K562 (cell line): Measurements from ENCODE around the gene OPRD1. TPM values are rescaled to one million over a fixed set of nuclear protein-coding genes. Genes with fewer than 3 reads are reported as not detected.

Experiments used
- ATAC-seq: fragments of 200-7000 bp; cut with Tn5 transposase; 3 replicates; pipeline ENCODE4 v1.9.1; 2020; ENCODE audit warnings: moderate library complexity
- Bru-seq: library from RNA; stranded (reverse); fragments of 400-500 nt; gene quantifications from one replicate; lab custom pipeline; 2021; lab: Mats Ljungman, UMichigan
- BruChase-seq, 2 experiments: library from RNA; stranded (reverse); fragments of 400-500 nt; gene quantifications; one replicate each; lab custom pipeline; 2021; lab: Mats Ljungman, UMichigan
- BruUV-seq: library from RNA; stranded (reverse); fragments of 400-500 nt; replicated peaks from 2 replicates; lab custom pipeline; 2021; lab: Mats Ljungman, UMichigan
- CTCF ChIA-PET: fragments of 300-600 bp; formaldehyde crosslinking; extraction: SDS; loops from one replicate; lab custom pipeline; 2021; ENCODE audit warnings: low intra/inter-chr PET ratio; lab: Yijun Ruan, JAX
- POLR2A ChIA-PET: fragments of 300-600, 350-650 bp; sonication (Branson Sonifier 250); formaldehyde crosslinking; extraction: SDS; loops from one replicate; lab custom pipeline; 2021; ENCODE audit warnings: antibody characterized with exemption, inconsistent platforms; lab: Yijun Ruan, JAX
- DNase-seq, 4 experiments: peaks; one replicate each; pipeline versions ENCODE4 v3.0.0 to v3.0.0-alpha.2; 2011 to 2018; ENCODE audit warnings: low spot score in 3 of 4, mixed read lengths in 3 of 4; ENCODE audit errors: extremely low read depth in 1 of 4
- FAIRE-seq: peaks from 2 replicates; lab custom pipeline; 2011; peaks lifted over from hg19 to GRCh38; lab: Jason Lieb, UNC
- H2AFZ ChIP-seq: 2 replicates; pipeline ENCODE4 v1.6.0; 2011; ENCODE audit warnings: low read depth, low read length, control low read depth, inconsistent platforms
- H3K27ac ChIP-seq: fragments of 200-600 bp; 3 replicates; pipeline ENCODE4 v1.8.0; 2011; ENCODE audit warnings: low read depth, mild to moderate bottlenecking, control low read depth, inconsistent platforms, low read length, moderate library complexity, mixed read lengths; ENCODE audit errors: extremely low read depth
- H3K27me3 ChIP-seq, 2 experiments: fragments of 300-600 bp in 1 of 2; 2 replicates in 1 of 2; 3 replicates in 1 of 2; pipeline versions ENCODE4 v1.6.0 to v1.8.0; 2011; ENCODE audit warnings: inconsistent platforms in 2 of 2, low read length in 2 of 2, mild to moderate bottlenecking in 1 of 2, mixed read lengths in 1 of 2, moderate library complexity in 1 of 2; ENCODE audit not compliant: control insufficient read depth in 2 of 2, insufficient read depth in 2 of 2
- H3K36me3 ChIP-seq: fragments of 300-600 bp; 3 replicates; pipeline ENCODE4 v1.8.0; 2011; ENCODE audit warnings: mild to moderate bottlenecking, low read length, inconsistent platforms; ENCODE audit not compliant: control insufficient read depth, insufficient read depth
- H3K4me1 ChIP-seq, 2 experiments: fragments of 200-600 bp in 1 of 2; replicated peaks in 1 of 2; 2 replicates in 1 of 2; 3 replicates in 1 of 2; pipeline versions ENCODE4 v1.5.1 to v1.8.0; 2011; ENCODE audit warnings: inconsistent platforms in 2 of 2, low read length in 2 of 2, mild to moderate bottlenecking in 1 of 2, mixed read lengths in 1 of 2, moderate library complexity in 1 of 2; ENCODE audit not compliant: control insufficient read depth in 2 of 2, insufficient read depth in 2 of 2
- H3K4me2 ChIP-seq: 2 replicates; pipeline ENCODE4 v1.6.1; 2011; ENCODE audit warnings: low read length, control low read depth, inconsistent platforms, mixed read lengths; ENCODE audit not compliant: insufficient read depth
- H3K4me3 ChIP-seq: fragments of 200-600 bp; sonication (generic), shearing (Covaris generic); 2 replicates; pipeline ENCODE4 v1.5.1; 2016; ENCODE audit warnings: control low read depth, inconsistent platforms
- H3K79me2 ChIP-seq: fragments of 200-600 bp; 3 replicates; pipeline ENCODE4 v1.8.0; 2011; ENCODE audit warnings: low read length, inconsistent platforms; ENCODE audit not compliant: control insufficient read depth, insufficient read depth
- H3K9ac ChIP-seq, 2 experiments: 2 replicates each; pipeline versions ENCODE4 v1.6.0 to v1.6.1; 2011; ENCODE audit warnings: low read depth in 2 of 2, low read length in 2 of 2, control low read depth in 1 of 2, inconsistent platforms in 1 of 2, mild to moderate bottlenecking in 1 of 2, mixed read lengths in 1 of 2; ENCODE audit not compliant: insufficient read depth in 1 of 2
- H3K9me1 ChIP-seq: one replicate; pipeline ENCODE4 v1.6.0; 2011; ENCODE audit warnings: inconsistent platforms, mild to moderate bottlenecking, low read length, moderate library complexity; ENCODE audit not compliant: control insufficient read depth, insufficient read depth
- H3K9me3 ChIP-seq: replicated peaks from 2 replicates; pipeline ENCODE4 v1.5.1; 2011; ENCODE audit warnings: low read depth, low read length, inconsistent platforms; ENCODE audit not compliant: control insufficient read depth, insufficient read depth
- H4K20me1 ChIP-seq: replicated peaks from 2 replicates; pipeline ENCODE4 v1.6.1; 2011; ENCODE audit warnings: low read length, inconsistent platforms, mixed read lengths; ENCODE audit not compliant: control insufficient read depth, insufficient read depth
- ESRRB ChIP-seq: fragments of 250-450 bp; sonication (Bioruptor Pico); IDR thresholded peaks from 2 replicates; pipeline ENCODE4 v1.5.0; 2020; ENCODE audit warnings: mild to moderate bottlenecking, moderate library complexity, borderline replicate concordance
- HCFC1 ChIP-seq: IDR thresholded peaks from 2 replicates; pipeline ENCODE4 v1.6.1; 2012; ENCODE audit warnings: low read depth, low read length, improper control_type of control experiment
- SAFB2 ChIP-seq: fragments of 200-400 bp; formaldehyde crosslinking; IDR thresholded peaks from 2 replicates; pipeline ENCODE4 v1.6.1; 2018; ENCODE audit warnings: borderline replicate concordance, low read length, low read depth, moderate library complexity; ENCODE audit not compliant: severe bottlenecking
- SREBF2 ChIP-seq: sonication (generic); formaldehyde crosslinking; IDR thresholded peaks from 2 replicates; pipeline ENCODE4 v1.4.0; 2020; ENCODE audit warnings: mild to moderate bottlenecking, missing genetic modification reagents
- WGBS: fragments of 100-300 bp; shearing (Covaris generic); methylation state at CpG from one replicate; pipeline ENCODE4 v1.1.6; 2016; ENCODE audit warnings: low coverage, mixed read lengths; ENCODE audit not compliant: insufficient coverage; ENCODE audit errors: missing lambda C conversion rate; 5-methylcytosine and 5-hydroxymethylcytosine counted together
- in situ Hi-C: fragments of 300-500 bp; cut with MboI; formaldehyde crosslinking; loops from 4 replicates; pipeline ENCODE4 v1.15.0; 2018; ENCODE audit warnings: inconsistent platforms, mixed read lengths
- intact Hi-C: fragments of 100-400 bp; cut with micrococcal nuclease; formaldehyde crosslinking; loops from 2 replicates; pipeline ENCODE4 v1.14.2; 2022
- long read RNA-seq, 3 experiments: library from polyadenylated mRNA in 2 of 3; library from RNA in 1 of 3; unstranded in 2 of 3; stranded (forward) in 1 of 3; transcript quantifications; one replicate each; pipeline ENCODE4 v2.0.0, GENCODE V29; 2019 to 2022
- polyA minus RNA-seq, 3 experiments: library from RNA; depleted of rRNA, polyadenylated mRNA; stranded (reverse); fragments of >200 nt; gene quantifications; 2 replicates each; pipeline ENCODE4 v1.2.3, GENCODE V29; 2011
- polyA plus RNA-seq, 8 experiments: library from polyadenylated mRNA; depleted of rRNA in 4 of 8; stranded (reverse) in 5 of 8; unstranded in 3 of 8; fragments of >200 nt; fragmentation: Nextera tagmentation in 2 of 8; fragmentation: Illumina TruSeq in 1 of 8; extraction: Ambion mirVana in 2 of 8; extraction: Trizol in 1 of 8; gene quantifications; 2 replicates each; pipeline versions ENCODE4 v1.2.1 to v1.2.3, GENCODE V29; 2011 to 2014; ENCODE audit warnings: inconsistent platforms in 1 of 8, missing spikeins in 1 of 8
- total RNA-seq, 7 experiments: library from RNA; depleted of rRNA in 6 of 7; stranded (reverse); fragments of >200 nt in 6 of 7; fragmentation: Illumina TruSeq in 2 of 7; extraction: Trizol in 2 of 7; gene quantifications; 2 replicates each; pipeline versions ENCODE4 v1.2.1 to v1.2.3, GENCODE V29; 2011 to 2021; ENCODE audit warnings: low replicate concordance in 1 of 7
- TF ChIP-seq, protein P1 (sequence below): fragments of 250-450 bp; sonication (Bioruptor Pico); IDR thresholded peaks from 2 replicates; pipeline ENCODE4 v1.4.0; 2020; ENCODE audit warnings: mild to moderate bottlenecking
- TF ChIP-seq, protein P2 (sequence below), 2 experiments: fragments of 450-650 bp; IDR thresholded peaks; 2 replicates each; pipeline ENCODE4 v1.6.1; 2018; ENCODE audit warnings: mild to moderate bottlenecking in 2 of 2, low read depth in 1 of 2; ENCODE audit not compliant: partially characterized antibody in 2 of 2
- TF ChIP-seq, protein P3 (sequence below): sonication (generic); formaldehyde crosslinking; IDR thresholded peaks from 2 replicates; pipeline ENCODE4 v1.8.1; 2023; ENCODE audit warnings: mild to moderate bottlenecking, missing genetic modification reagents

The OPRD1 gene
- total RNA-seq (2011; cell fraction: chromatin; rRNA removed; ENCODE audit: low replicate concordance): 0.07 TPM in 1 of 2 replicates, not detected in the other
- 0.13 and 0.17 TPM in 2 replicates for total RNA-seq (2011; cell fraction: nucleolus; rRNA removed)
- 0.07 TPM in 1 of 2 replicates, not detected in the other for total RNA-seq (2011; cell fraction: nucleoplasm; rRNA removed)
- total RNA-seq (2014; rRNA removed) (not detected in 2 replicates), total RNA-seq (2014; rRNA removed; fragmentation: Illumina TruSeq; extraction: Trizol) (under 0.01 TPM in 1 of 2 replicates, not detected in the other), total RNA-seq (2015; rRNA removed; fragmentation: Illumina TruSeq; extraction: Trizol) (not detected in 2 replicates), total RNA-seq (2021) (0.02 TPM in 1 of 2 replicates, not detected in the other), polyA plus RNA-seq (2011; rRNA removed) (not detected in 2 replicates), polyA plus RNA-seq (2014; fragmentation: Illumina TruSeq; extraction: Trizol) (not detected in 2 replicates), polyA plus RNA-seq (2014; fragmentation: Nextera tagmentation; extraction: Ambion mirVana) (under 1 TPM; under 0.01 to 0.03 TPM), polyA plus RNA-seq (2014; rRNA removed) (not detected in 2 replicates), polyA minus RNA-seq (2011; rRNA and poly(A)+ RNA removed) (0.04 TPM in 1 of 2 replicates, not detected in the other), Bru-seq, nascent RNA (percentile 5 among the genes with signal in this experiment), BruChase-seq, experiment 1, labeled RNA remaining after a 2-hour chase (percentile 6 among the genes with signal in this experiment), BruChase-seq, experiment 2, labeled RNA remaining after a 6-hour chase (percentile 15 among the genes with signal in this experiment)
- under 0.01 TPM in 1 of 2 replicates, not detected in the other for polyA plus RNA-seq (2011; cell fraction: cytosol; rRNA removed)
- 0.01 TPM in 2 replicates for polyA plus RNA-seq (2011; cell fraction: nucleus; rRNA removed)
- 0.04 and 0.07 TPM in 2 replicates for polyA plus RNA-seq (2012)
- not detected in 2 replicates for polyA minus RNA-seq (2011; cell fraction: cytosol; rRNA and poly(A)+ RNA removed)
- polyA minus RNA-seq (2011; cell fraction: nucleus; rRNA and poly(A)+ RNA removed): not detected in 2 replicates
- long read RNA-seq, experiment 1, partial matches to known transcripts: 0 of 1 reads
- long read RNA-seq, experiment 1, other reads (novel, unspliced or antisense): 1 of 1 reads
- long read RNA-seq, experiment 2: 0 reads
- long read RNA-seq, experiment 3: 0 reads

DNA sequence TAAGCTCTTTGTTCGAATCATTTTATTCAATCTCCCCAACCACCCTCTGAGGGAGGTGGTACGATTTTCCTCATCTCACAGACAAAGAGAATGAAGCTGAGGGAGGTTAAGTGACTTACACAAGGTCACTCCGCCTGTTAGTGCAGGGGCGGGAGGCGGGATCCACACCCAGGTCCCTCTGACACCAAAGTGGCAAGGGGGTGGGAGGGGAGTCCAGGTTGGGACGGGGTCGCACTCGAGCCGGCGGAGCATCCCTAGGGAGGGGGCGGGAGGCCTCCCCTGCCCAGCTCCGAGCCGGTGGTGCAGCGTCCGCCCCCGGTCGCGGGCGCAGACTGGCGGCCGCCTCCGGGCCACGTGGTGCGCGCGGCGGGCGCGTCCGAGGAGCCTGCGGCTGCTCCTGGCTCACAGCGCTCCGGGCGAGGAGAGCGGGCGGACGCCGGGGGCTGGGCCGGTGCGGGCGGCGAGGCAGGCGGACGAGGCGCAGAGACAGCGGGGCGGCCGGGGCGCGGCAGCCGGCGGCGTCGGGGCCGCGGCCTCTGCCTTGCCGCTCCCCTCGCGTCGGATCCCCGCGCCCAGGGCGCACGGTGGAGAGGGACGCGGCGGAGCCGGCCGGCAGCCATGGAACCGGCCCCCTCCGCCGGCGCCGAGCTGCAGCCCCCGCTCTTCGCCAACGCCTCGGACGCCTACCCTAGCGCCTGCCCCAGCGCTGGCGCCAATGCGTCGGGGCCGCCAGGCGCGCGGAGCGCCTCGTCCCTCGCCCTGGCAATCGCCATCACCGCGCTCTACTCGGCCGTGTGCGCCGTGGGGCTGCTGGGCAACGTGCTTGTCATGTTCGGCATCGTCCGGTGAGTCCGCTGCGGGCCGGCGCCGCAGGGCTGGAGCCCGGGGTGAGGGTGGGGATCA lies at the start of gene OPRD1:
TSS of gene OPRD1 (plus strand) at position 405 of the 903 bp plus-strand sequence. CDS start at position 619, 214 bp downstream.
- H4K20me1 ChIP-seq: peaks cover 22% of the 10 kb centered on the region
- no peak within 1 kb of the TSS for H3K4me2 ChIP-seq
- no peak within 1 kb of the TSS for H2AFZ ChIP-seq
- no TSS peak for BruUV-seq
- 24% methylated on average over 83 of the region's 108 CpGs for WGBS
- no peaks in the 10 kb centered on the region for H3K9me1 ChIP-seq
- no peaks in the 10 kb centered on the region for H3K36me3 ChIP-seq
- ATAC-seq (peak; percentile 13; the same call in 1 of the 3 replicates), DNase-seq (peak in 2 of 4 experiments; percentile 58 to 61), FAIRE-seq (no peak)
- CTCF ChIA-PET: no interaction called here
- intact Hi-C loops: no loop called here
- POLR2A ChIA-PET: interaction anchor here (0.6 to 1.4 kb wide), 3 partner anchors 7 to 622 kb away, joined by 3 to 5 read pairs (median 4); no protein-coding TSS in a partner anchor
- no peaks in the 10 kb centered on the region for H3K9me3 ChIP-seq
- in situ Hi-C loops: no loop called here
- H3K27me3 ChIP-seq: peaks cover 57 to 76% of the 10 kb centered on the region in 2 experiments
- H3K79me2 ChIP-seq: no peaks in the 10 kb centered on the region
- H3K9ac ChIP-seq: no peak within 1 kb of the TSS
- H3K4me3 ChIP-seq: no peak within 1 kb of the TSS
- no peak within 1 kb of the TSS for H3K27ac ChIP-seq
- peaks cover 0 to 21% of the 10 kb centered on the region in 2 experiments; a peak in 2 of 5 replicates for H3K4me1 ChIP-seq
- TF ChIP-seq SAFB2 (no peak), SREBF2 (CRISPR knock-in tag) (no peak), ESRRB (CRISPR knock-in tag) (no peak), HCFC1 (no peak)
- TF ChIP-seq, protein P1, sequence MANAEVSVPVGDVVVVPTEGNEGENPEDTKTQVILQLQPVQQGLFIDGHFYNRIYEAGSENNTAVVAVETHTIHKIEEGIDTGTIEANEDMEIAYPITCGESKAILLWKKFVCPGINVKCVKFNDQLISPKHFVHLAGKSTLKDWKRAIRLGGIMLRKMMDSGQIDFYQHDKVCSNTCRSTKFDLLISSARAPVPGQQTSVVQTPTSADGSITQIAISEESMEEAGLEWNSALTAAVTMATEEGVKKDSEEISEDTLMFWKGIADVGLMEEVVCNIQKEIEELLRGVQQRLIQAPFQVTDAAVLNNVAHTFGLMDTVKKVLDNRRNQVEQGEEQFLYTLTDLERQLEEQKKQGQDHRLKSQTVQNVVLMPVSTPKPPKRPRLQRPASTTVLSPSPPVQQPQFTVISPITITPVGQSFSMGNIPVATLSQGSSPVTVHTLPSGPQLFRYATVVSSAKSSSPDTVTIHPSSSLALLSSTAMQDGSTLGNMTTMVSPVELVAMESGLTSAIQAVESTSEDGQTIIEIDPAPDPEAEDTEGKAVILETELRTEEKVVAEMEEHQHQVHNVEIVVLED (CRISPR knock-in tag): no peak
- TF ChIP-seq, protein P2, sequence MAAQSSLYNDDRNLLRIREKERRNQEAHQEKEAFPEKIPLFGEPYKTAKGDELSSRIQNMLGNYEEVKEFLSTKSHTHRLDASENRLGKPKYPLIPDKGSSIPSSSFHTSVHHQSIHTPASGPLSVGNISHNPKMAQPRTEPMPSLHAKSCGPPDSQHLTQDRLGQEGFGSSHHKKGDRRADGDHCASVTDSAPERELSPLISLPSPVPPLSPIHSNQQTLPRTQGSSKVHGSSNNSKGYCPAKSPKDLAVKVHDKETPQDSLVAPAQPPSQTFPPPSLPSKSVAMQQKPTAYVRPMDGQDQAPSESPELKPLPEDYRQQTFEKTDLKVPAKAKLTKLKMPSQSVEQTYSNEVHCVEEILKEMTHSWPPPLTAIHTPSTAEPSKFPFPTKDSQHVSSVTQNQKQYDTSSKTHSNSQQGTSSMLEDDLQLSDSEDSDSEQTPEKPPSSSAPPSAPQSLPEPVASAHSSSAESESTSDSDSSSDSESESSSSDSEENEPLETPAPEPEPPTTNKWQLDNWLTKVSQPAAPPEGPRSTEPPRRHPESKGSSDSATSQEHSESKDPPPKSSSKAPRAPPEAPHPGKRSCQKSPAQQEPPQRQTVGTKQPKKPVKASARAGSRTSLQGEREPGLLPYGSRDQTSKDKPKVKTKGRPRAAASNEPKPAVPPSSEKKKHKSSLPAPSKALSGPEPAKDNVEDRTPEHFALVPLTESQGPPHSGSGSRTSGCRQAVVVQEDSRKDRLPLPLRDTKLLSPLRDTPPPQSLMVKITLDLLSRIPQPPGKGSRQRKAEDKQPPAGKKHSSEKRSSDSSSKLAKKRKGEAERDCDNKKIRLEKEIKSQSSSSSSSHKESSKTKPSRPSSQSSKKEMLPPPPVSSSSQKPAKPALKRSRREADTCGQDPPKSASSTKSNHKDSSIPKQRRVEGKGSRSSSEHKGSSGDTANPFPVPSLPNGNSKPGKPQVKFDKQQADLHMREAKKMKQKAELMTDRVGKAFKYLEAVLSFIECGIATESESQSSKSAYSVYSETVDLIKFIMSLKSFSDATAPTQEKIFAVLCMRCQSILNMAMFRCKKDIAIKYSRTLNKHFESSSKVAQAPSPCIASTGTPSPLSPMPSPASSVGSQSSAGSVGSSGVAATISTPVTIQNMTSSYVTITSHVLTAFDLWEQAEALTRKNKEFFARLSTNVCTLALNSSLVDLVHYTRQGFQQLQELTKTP (IDR thresholded peaks at IDR 0.05; ENCODE audit: low read depth in 1 of 2, partially characterized antibody in 2 of 2): no peak
- TF ChIP-seq, protein P3, sequence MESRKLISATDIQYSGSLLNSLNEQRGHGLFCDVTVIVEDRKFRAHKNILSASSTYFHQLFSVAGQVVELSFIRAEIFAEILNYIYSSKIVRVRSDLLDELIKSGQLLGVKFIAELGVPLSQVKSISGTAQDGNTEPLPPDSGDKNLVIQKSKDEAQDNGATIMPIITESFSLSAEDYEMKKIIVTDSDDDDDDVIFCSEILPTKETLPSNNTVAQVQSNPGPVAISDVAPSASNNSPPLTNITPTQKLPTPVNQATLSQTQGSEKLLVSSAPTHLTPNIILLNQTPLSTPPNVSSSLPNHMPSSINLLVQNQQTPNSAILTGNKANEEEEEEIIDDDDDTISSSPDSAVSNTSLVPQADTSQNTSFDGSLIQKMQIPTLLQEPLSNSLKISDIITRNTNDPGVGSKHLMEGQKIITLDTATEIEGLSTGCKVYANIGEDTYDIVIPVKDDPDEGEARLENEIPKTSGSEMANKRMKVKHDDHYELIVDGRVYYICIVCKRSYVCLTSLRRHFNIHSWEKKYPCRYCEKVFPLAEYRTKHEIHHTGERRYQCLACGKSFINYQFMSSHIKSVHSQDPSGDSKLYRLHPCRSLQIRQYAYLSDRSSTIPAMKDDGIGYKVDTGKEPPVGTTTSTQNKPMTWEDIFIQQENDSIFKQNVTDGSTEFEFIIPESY (CRISPR knock-in tag): peak; percentile 83
